Stimulated activated CD4-positive, alpha-beta T cell treated with anti-CD3 and anti-CD28 coated beads, Interleukin-15, amount 100 ng/mL, for 1 hour (primary cell): ENCODE data around the gene TNFRSF14.

Experiments used
- DNase-seq, 2 donors: peaks; one replicate each; pipeline ENCODE4 v3.0.0-alpha.2; 2020; ENCODE audit warnings: low read depth in 1 of 2, low spot score in 1 of 2

Gene TNFRSF14

GRCh38 chr1:2556277-2556677, at the start of gene TNFRSF14:
TNFRSF14 (plus strand) TSS chr1:2556371; CDS start chr1:2556665, 294 bp downstream.
- DNase-seq, result peak; percentile 29 to 57

- DNase-seq, result no peak
Measured at GRCh38 chr1:2506901-2507565, 49.1 kb upstream of the TNFRSF14 start.

- no peak for DNase-seq
Measured at GRCh38 chr1:2507744-2508155, 48.4 kb upstream of the TNFRSF14 start.

GRCh38 chr1:2508180-2508579, 48.0 kb upstream of the TNFRSF14 start:
- DNase-seq, result no peak

- no peak for DNase-seq
Measured at GRCh38 chr1:2508751-2509150, 47.4 kb upstream of the TNFRSF14 start.

DNA sequence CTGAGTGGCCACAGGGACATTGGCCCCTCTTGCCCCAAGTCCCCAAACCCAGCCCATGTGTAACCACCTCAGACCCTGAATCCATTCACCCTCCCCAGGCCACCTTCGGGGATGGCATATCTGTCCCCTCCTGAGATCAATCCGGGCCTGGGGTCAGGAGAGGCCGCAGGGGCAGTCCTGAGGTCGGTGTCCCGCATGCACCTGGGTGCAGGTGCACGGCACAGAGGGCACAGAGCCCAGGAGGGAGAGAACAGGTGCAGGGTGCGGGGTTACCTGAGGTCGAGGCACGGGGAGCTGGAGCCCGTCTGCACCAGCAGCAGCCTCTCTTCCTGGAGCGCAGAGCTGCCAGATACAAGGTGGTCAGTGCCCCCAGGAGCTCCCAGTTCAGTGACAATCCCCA, 46.6 kb upstream of the TNFRSF14 start:
- no peak for DNase-seq

- no peak for DNase-seq
Measured at GRCh38 chr1:2510366-2511155, 45.6 kb upstream of the TNFRSF14 start.

GRCh38 chr1:2512862-2513421, 43.2 kb upstream of the TNFRSF14 start:
- no peak for DNase-seq

DNA sequence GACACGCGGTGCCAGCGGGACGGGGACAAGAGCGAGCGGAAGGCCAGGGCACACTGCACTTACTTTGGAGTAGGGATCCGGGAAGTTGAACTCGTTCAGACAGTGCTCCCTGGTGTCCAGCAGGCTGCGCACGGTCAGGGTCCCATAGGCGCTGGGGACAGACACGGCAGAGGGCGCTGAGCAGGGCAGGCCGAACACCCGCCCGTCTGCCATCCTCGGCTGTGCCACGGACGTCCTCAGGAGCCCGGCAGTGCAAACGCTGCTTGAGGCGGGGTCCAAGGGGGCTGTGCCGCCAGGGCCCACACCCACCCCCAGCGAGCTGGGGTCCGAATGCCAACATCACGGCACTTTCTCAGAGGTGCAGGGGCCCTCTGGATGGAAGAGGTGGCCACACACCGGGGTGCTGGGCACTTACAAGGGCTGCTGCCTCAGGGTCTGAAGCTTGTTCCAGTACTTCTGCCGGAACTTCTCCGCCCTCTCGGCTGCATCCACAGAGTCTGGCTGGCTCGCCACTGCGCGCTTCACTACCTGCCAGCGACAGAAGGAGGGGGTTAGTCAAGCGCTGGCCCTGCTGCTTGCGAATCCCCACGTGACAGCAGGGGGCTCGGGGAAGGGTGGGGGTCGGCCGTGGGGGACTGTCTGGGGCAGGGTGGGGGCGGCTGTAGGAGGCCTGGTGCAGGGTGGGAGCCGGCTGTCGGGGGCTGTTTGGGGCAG, 42.1 kb upstream of the TNFRSF14 start:
- DNase-seq, result no peak

DNA sequence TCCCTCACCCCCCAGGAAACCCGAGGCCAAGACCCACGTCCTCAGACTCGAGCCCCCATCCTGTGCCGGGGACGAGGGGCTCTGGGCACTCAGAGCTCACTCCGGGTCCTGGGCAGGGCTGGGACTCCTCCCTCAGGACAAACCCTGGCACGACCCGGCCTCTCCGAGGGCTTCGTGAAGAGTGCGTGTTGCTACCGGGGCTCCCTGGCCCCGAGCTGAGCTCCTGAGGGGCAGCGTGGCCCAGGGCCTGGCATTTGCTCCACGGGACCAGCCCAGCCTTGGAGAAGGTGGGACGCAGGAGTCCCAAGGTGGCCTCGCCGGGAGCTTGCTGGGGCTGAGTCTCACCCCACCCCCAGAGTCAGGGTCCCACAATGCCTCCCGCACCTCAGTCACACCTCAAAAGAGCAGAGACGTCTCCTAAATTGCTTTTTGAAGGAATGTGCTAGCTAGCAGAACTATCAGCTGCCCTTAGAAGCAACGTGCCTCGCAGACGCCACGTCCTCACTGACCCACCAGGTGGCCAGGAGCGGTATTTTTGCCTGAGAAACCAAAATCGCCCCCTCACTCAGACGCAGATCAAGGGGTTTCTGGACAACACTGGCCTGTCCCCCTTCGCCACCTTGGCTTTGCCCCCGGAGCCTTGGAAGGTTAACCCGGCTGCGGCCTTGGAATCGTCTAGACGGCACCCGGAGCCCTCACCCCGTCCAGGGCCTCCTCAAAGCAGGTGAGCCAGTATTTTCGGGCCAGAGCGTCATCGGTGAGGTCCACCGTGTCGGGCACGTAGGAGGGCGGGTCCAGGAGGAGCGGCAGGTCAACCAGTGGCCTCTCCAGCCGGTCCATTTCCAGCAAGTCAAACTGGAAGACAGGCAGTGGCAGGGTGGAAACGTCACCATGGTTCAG, 41.1 kb upstream of the TNFRSF14 start:
- DNase-seq, result no peak

GRCh38 chr1:2515763-2516080, 40.4 kb upstream of the TNFRSF14 start:
- DNase-seq, result no peak

- no peak for DNase-seq
Measured at GRCh38 chr1:2516124-2516523, 40.0 kb upstream of the TNFRSF14 start.

DNA sequence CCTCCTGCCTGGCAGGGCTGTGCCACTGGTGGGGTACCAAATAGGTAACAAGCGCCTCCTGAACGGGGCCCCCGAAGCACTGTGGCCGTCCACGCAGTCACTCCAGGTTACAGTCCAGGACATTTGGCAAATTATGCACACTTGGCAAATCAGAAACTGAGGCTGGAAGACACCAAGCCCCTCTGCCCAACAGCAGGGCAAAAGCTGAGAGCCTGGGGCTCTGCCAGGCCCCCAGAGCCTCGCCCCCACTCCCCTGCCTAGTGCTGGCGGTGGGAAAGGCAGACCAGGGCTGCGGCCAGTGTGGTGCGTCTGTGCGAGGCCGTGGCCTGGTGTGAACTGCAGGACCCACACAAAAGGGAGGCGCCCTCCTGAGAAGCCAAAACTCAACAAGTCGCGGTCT, 39.2 kb upstream of the TNFRSF14 start:
- DNase-seq, result no peak

DNA sequence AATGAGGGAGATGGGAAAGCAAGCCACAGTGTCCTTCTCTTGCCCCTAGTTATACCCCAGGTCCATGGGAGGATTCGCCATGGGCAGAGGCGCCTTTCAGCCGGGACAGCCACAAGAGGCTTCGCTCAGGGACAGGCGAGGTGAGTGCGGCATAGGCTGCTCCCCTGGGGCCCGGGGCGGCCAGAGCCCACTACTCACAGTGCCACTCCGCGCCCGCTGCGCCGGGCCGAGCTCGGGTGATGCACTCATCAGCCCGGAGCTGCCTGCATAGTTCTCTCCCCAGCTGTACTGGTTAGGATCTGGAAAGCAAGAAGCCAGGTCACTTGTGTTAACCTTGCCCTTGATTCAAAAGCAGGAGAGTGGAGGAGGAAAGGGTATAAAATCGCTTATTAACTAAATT, 38.2 kb upstream of the TNFRSF14 start:
- no peak for DNase-seq

DNA sequence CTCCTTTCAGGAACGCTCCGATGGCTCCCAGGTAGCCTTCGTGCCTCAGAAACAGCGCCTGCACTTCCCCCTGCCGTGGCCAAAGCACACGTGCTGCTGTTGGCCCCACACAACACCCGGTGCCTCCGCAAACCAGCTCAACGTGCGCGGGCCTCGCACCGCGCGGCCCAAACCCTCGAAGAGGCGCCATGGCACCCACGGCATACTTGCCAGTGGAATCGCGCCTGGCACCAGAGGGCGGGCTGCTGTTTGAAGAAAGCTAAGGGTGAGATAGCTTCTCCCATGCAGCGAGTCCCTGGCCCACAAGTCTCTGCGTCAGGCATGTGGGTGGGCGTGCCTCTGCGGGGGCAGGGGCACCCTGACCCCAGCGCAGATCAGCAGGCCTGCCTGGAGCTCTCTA, 37.6 kb upstream of the TNFRSF14 start:
- no peak for DNase-seq

DNA sequence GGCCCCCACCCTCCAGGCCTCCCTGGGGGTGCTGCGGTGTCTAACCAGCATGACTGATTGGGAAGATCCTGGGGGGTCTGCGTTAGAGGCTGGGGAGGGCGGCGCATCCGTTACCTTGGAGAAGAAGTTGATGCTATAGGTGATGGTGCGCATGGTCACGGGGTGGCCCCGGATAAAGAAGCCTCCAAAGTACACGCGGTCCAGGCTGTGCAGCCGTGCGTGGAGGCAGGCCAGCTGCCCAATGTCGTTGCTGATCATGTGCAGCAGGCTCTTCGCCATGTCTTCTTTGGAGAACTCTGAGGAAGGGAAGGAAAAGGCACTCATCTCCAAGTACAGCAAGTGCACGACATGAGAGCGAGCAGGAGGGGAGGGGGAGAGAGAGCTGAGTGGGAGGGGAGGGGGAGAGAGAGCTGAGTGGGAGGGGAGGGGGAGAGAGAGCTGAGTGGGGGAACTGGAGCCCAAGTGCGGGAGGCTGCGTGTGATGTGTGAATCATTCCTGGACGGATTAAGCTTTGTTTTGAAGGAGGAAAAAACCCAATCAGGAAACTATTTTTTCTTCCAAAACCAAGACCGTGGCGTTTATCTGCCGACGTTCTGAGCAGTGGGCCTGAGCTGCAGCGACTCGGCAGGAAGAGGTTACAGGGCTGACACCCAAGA, 37.0 kb upstream of the TNFRSF14 start:
- DNase-seq, result no peak

DNA sequence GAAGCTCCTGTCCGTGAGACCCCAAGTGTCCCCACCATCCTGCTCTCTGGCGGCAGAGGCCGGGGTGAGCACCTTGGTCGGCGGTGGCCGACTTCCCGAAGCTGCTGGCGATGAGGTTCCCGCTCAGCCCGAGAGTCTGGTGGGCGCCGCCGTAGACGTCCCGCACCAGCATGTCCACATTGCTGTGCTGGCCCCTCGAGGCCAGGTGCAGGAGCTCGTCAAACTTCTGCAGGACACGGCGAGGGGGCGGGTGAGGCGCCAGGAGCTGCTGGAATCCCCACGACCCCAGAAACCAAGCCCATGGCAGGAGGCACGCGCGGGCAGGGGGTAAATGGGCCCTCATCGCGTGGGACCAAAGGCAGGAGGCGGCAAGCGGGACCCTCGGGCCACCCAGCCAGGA, 36.4 kb upstream of the TNFRSF14 start:
- no peak for DNase-seq

DNA sequence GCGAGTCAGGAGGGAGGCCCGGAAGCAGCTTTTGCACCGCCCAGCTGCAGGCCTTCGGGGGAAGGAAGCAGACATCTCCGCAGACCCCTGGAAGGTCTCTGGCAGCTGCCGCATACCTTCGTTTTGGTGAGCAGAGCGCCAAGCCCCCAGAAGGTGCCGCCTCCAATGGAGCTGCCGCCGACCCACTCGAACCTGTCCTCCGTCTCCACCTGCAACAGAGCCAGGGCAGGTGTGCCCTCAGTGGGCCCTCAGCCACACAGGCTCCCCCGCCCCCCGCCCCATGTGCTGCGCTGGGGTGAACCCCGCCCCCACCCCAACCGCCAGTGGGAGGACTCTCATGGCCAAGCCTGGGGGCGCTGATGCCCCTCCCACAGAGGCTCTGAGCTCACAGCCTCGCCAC, 36.0 kb upstream of the TNFRSF14 start:
- no peak for DNase-seq

- no peak for DNase-seq
Measured at GRCh38 chr1:2520806-2521205, 35.4 kb upstream of the TNFRSF14 start.

GRCh38 chr1:2522230-2522629, 33.9 kb upstream of the TNFRSF14 start:
- DNase-seq, result no peak
